ENCODE measurements around the gene SPECC1L.
A peak's percentile ranks its signal among the peaks of the same experiment; 100 is the strongest.
"Not testable (repeated sequence)": the region's sequence is repeated elsewhere in the genome, so short reads cannot be mapped to it uniquely, and the experiment has no call there.

SPECC1L gene

GRCh38 chr22:24274696-24275405 lies 4.2 kb downstream of the SPECC1L start:
- H3K27ac ChIP-seq (ENCODE audit: low read length); ATAC-seq (ENCODE audit: insufficient read depth, low read depth); H3K27me3 ChIP-seq (ENCODE audit: insufficient read depth, low read length, poor library complexity); H4K20me1 ChIP-seq (ENCODE audit: insufficient read depth, low read length); H3K9me3 ChIP-seq (ENCODE audit: insufficient read depth, low read length, severe bottlenecking); H2AFZ ChIP-seq (ENCODE audit: low read depth, low read length); H3K4me3 ChIP-seq (ENCODE audit: low read depth in 1 of 2, low read length in 2 of 2); H3K4me2 ChIP-seq (ENCODE audit: insufficient read depth, low read length); H3K9ac ChIP-seq (ENCODE audit: low read depth, low read length); DNase-seq: not testable (repeated sequence)
- H3K4me1 ChIP-seq (ENCODE audit: insufficient read depth, low read length): peaks cover 32% of the 10 kb centered on the region
- TF ChIP-seq CTCF (IDR thresholded peaks at IDR 0.05; ENCODE audit: borderline replicate concordance, extremely low read depth, low read length, poor library complexity, severe bottlenecking): peak; percentile 17
- H3K79me2 ChIP-seq (ENCODE audit: insufficient read depth, low read length): peaks cover 80% of the 10 kb centered on the region
- H3K36me3 ChIP-seq (ENCODE audit: insufficient read depth, low read length): peaks cover 16% of the 10 kb centered on the region

GRCh38 chr22:24280363-24280762 lies 9.7 kb downstream of the SPECC1L start:
- H3K4me3 ChIP-seq (ENCODE audit: low read depth in 1 of 2, low read length in 2 of 2); ATAC-seq (ENCODE audit: insufficient read depth, low read depth); H3K9me3 ChIP-seq (ENCODE audit: insufficient read depth, low read length, severe bottlenecking); H3K27me3 ChIP-seq (ENCODE audit: insufficient read depth, low read length, poor library complexity); H3K4me2 ChIP-seq (ENCODE audit: insufficient read depth, low read length); H3K9ac ChIP-seq (ENCODE audit: low read depth, low read length); H3K36me3 ChIP-seq (ENCODE audit: insufficient read depth, low read length); H3K27ac ChIP-seq (ENCODE audit: low read length); DNase-seq; H2AFZ ChIP-seq (ENCODE audit: low read depth, low read length): not testable (repeated sequence)
- H4K20me1 ChIP-seq (ENCODE audit: insufficient read depth, low read length): peaks cover 24% of the 10 kb centered on the region; the same call in 1 of the 2 replicates
- peaks cover 80% of the 10 kb centered on the region for H3K79me2 ChIP-seq (ENCODE audit: insufficient read depth, low read length)
- H3K4me1 ChIP-seq (ENCODE audit: insufficient read depth, low read length): peaks cover 24% of the 10 kb centered on the region

- Histone ChIP-seq H2AFZ (ENCODE audit: low read depth, low read length) (no peak overlapping the region), H3K36me3 (ENCODE audit: insufficient read depth, low read length) (peaks cover 8% of the 10 kb centered on the region; the same call in 1 of the 2 replicates), H3K4me2 (ENCODE audit: insufficient read depth, low read length) (no peak overlapping the region), H3K4me3 (ENCODE audit: low read depth in 1 of 2, low read length in 2 of 2) (no peak overlapping the region), H3K27me3 (ENCODE audit: insufficient read depth, low read length, poor library complexity) (no peaks in the 10 kb centered on the region), H3K4me1 (ENCODE audit: insufficient read depth, low read length) (peaks cover 32% of the 10 kb centered on the region), H4K20me1 (ENCODE audit: insufficient read depth, low read length) (peaks cover 41% of the 10 kb centered on the region), H3K9me3 (ENCODE audit: insufficient read depth, low read length, severe bottlenecking) (no peaks in the 10 kb centered on the region), H3K27ac (ENCODE audit: low read length) (no peak overlapping the region), H3K79me2 (ENCODE audit: insufficient read depth, low read length) (peaks cover 83% of the 10 kb centered on the region), H3K9ac (ENCODE audit: low read depth, low read length) (no peak overlapping the region)
- ATAC-seq (ENCODE audit: insufficient read depth, low read depth): no peak
- TF ChIP-seq CTCF (IDR thresholded peaks at IDR 0.05; ENCODE audit: borderline replicate concordance, extremely low read depth, low read length, poor library complexity, severe bottlenecking) (no peak), EZH2 (IDR thresholded peaks at IDR 0.05; ENCODE audit: borderline replicate concordance, low read depth, low read length, severe bottlenecking) (no peak)
- DNase-seq: no peak
These were observed 11.8 kb downstream of the SPECC1L start for GRCh38 chr22:24282401-24282800.

- TF ChIP-seq CTCF (IDR thresholded peaks at IDR 0.05; ENCODE audit: borderline replicate concordance, extremely low read depth, low read length, poor library complexity, severe bottlenecking) (no peak), EZH2 (IDR thresholded peaks at IDR 0.05; ENCODE audit: borderline replicate concordance, low read depth, low read length, severe bottlenecking) (no peak)
- Histone ChIP-seq H4K20me1 (ENCODE audit: insufficient read depth, low read length) (peaks cover 47% of the 10 kb centered on the region), H3K79me2 (ENCODE audit: insufficient read depth, low read length) (peaks cover 88% of the 10 kb centered on the region), H3K4me2 (ENCODE audit: insufficient read depth, low read length) (peak overlapping the region; percentile 24; the same call in 1 of the 2 replicates), H3K27me3 (ENCODE audit: insufficient read depth, low read length, poor library complexity) (no peaks in the 10 kb centered on the region), H3K4me3 (ENCODE audit: low read depth in 1 of 2, low read length in 2 of 2) (no peak overlapping the region), H3K9ac (ENCODE audit: low read depth, low read length) (no peak overlapping the region), H3K36me3 (ENCODE audit: insufficient read depth, low read length) (peaks cover under 1% of the 10 kb centered on the region; the same call in 1 of the 2 replicates), H2AFZ (ENCODE audit: low read depth, low read length) (no peak overlapping the region), H3K4me1 (ENCODE audit: insufficient read depth, low read length) (peaks cover 32% of the 10 kb centered on the region), H3K9me3 (ENCODE audit: insufficient read depth, low read length, severe bottlenecking) (no peaks in the 10 kb centered on the region), H3K27ac (ENCODE audit: low read length) (no peak overlapping the region)
- no peak for DNase-seq
- peak; percentile 80 for ATAC-seq (ENCODE audit: insufficient read depth, low read depth)
These were observed 14.1 kb downstream of the SPECC1L start for GRCh38 chr22:24284747-24285203.
